HepG2 (cell line): ENCODE data around the gene UBXN1. TPM values are rescaled to one million over a fixed set of nuclear protein-coding genes. Genes with fewer than 3 reads are reported as not detected.
"Not testable (repeated sequence)": the region's sequence is repeated elsewhere in the genome, so short reads cannot be mapped to it uniquely, and the experiment has no call there.

ENCODE experiments used
- ATAC-seq: fragments of 200-7000 bp; cut with Tn5 transposase; 3 replicates; pipeline ENCODE4 v1.9.1; 2020; ENCODE audit warnings: mild to moderate bottlenecking, moderate library complexity
- BruUV-seq: library from RNA; stranded (reverse); fragments of 400-500 nt; replicated peaks from 2 replicates; lab custom pipeline; 2021; lab: Mats Ljungman, UMichigan
- CTCF ChIA-PET: fragments of 300-600 bp; formaldehyde crosslinking; extraction: SDS; loops from one replicate; lab custom pipeline; 2021; ENCODE audit warnings: low total read pairs, inconsistent platforms, low intra/inter-chr PET ratio; lab: Yijun Ruan, JAX
- POLR2A ChIA-PET: fragments of 350-600 bp; sonication (Branson Sonifier 250); formaldehyde crosslinking; loops from one replicate; lab custom pipeline; 2020; ENCODE audit warnings: antibody characterized with exemption, inconsistent platforms; lab: Yijun Ruan, JAX
- DNase-seq: peaks from one replicate; pipeline ENCODE4 v3.0.0-alpha.2; 2015; ENCODE audit warnings: low spot score
- FAIRE-seq: peaks from 3 replicates; lab custom pipeline; 2011; peaks lifted over from hg19 to GRCh38; lab: Jason Lieb, UNC
- H2AFZ ChIP-seq: one replicate; pipeline ENCODE4 v1.6.1; 2011; ENCODE audit warnings: low read length, inconsistent platforms
- H3K27ac ChIP-seq: fragments of 300-600 bp; 3 replicates; pipeline ENCODE4 v1.8.0; 2011; ENCODE audit warnings: mixed run types, mild to moderate bottlenecking, mixed read lengths, low read length, inconsistent platforms; ENCODE audit not compliant: insufficient read depth; ENCODE audit errors: extremely low read length
- H3K27me3 ChIP-seq, 2 experiments: fragments of 200-600 bp in 1 of 2; 2 replicates in 1 of 2; 3 replicates in 1 of 2; pipeline versions ENCODE4 v1.6.0 to v1.8.0; 2011; ENCODE audit warnings: low read length in 2 of 2, mild to moderate bottlenecking in 2 of 2, moderate library complexity in 2 of 2, inconsistent platforms in 1 of 2; ENCODE audit not compliant: insufficient read depth in 2 of 2, control insufficient read depth in 1 of 2
- H3K36me3 ChIP-seq, 2 experiments: fragments of 200-600 bp in 1 of 2; replicated peaks in 1 of 2; 2 replicates in 1 of 2; 3 replicates in 1 of 2; pipeline versions ENCODE4 v1.5.1 to v1.8.0; 2011; ENCODE audit warnings: low read length in 2 of 2, inconsistent platforms in 1 of 2; ENCODE audit not compliant: insufficient read depth in 2 of 2, control insufficient read depth in 1 of 2
- H3K4me1 ChIP-seq: 2 replicates; pipeline ENCODE4 v1.5.1; 2012; ENCODE audit warnings: low read length, inconsistent platforms; ENCODE audit not compliant: insufficient read depth
- H3K4me2 ChIP-seq: 2 replicates; pipeline ENCODE4 v1.6.0; 2011; ENCODE audit warnings: low read depth, low read length, inconsistent platforms
- H3K4me3 ChIP-seq, 3 experiments: fragments of 200-600 bp in 1 of 3; sonication (generic), shearing (Covaris generic) in 1 of 3; replicated peaks in 1 of 3; 2 replicates each; pipeline ENCODE4 v1.5.1; 2011 to 2016; ENCODE audit warnings: low read length in 3 of 3, inconsistent platforms in 2 of 3, low read depth in 2 of 3, mild to moderate bottlenecking in 2 of 3, control low read depth in 1 of 3, mixed read lengths in 1 of 3; ENCODE audit not compliant: insufficient read depth in 1 of 3
- H3K79me2 ChIP-seq: one replicate; pipeline ENCODE4 v1.6.1; 2011; ENCODE audit warnings: low read length, inconsistent platforms; ENCODE audit not compliant: insufficient read depth
- H3K9ac ChIP-seq: 2 replicates; pipeline ENCODE4 v1.6.0; 2011; ENCODE audit warnings: mild to moderate bottlenecking, low read depth, low read length, inconsistent platforms; ENCODE audit not compliant: insufficient read depth
- H3K9me3 ChIP-seq: 2 replicates; pipeline ENCODE4 v1.5.1; 2012; ENCODE audit warnings: mild to moderate bottlenecking, low read length
- H4K20me1 ChIP-seq: 2 replicates; pipeline ENCODE4 v1.6.0; 2011; ENCODE audit warnings: inconsistent platforms, mild to moderate bottlenecking, low read length, moderate library complexity; ENCODE audit not compliant: insufficient read depth
- CREB1 ChIP-seq, 2 experiments: fragments of 450-650 bp in 1 of 2; IDR thresholded peaks; 2 replicates each; pipeline ENCODE4 v1.6.1; 2016 to 2017; ENCODE audit warnings: control low read depth in 1 of 2, mild to moderate bottlenecking in 1 of 2, missing compliant biosample characterization in 1 of 2, missing genetic modification characterization in 1 of 2
- ELF3 ChIP-seq: IDR thresholded peaks from 2 replicates; pipeline ENCODE4 v1.6.1; 2016; ENCODE audit warnings: missing genetic modification reagents, missing compliant biosample characterization
- KDM2A ChIP-seq: sonication (generic); formaldehyde crosslinking; IDR thresholded peaks from 2 replicates; pipeline ENCODE4 v1.4.0; 2020; ENCODE audit warnings: low read depth, missing genetic modification reagents, borderline replicate concordance
- NFE2L1 ChIP-seq: sonication (generic); formaldehyde crosslinking; IDR thresholded peaks from 2 replicates; pipeline ENCODE4 v1.4.0; 2020; ENCODE audit warnings: missing genetic modification reagents, mild to moderate bottlenecking, borderline replicate concordance
- POGZ ChIP-seq: sonication (generic); formaldehyde crosslinking; IDR thresholded peaks from 2 replicates; pipeline ENCODE4 v1.4.0; 2020; ENCODE audit warnings: mild to moderate bottlenecking, missing genetic modification reagents
- RXRA ChIP-seq: sonication (generic); formaldehyde crosslinking; IDR thresholded peaks from 2 replicates; pipeline ENCODE4 v1.5.1; 2020; ENCODE audit warnings: missing genetic modification reagents
- SOX6 ChIP-seq, 2 experiments: fragments of 450-650 bp in 1 of 2; sonication (generic) in 1 of 2; formaldehyde crosslinking in 1 of 2; IDR thresholded peaks; 2 replicates each; pipeline versions ENCODE4 v1.4.0 to v1.6.1; 2017 to 2020; ENCODE audit warnings: antibody characterized with exemption in 1 of 2, mild to moderate bottlenecking in 1 of 2, missing genetic modification reagents in 1 of 2
- ZNF232 ChIP-seq: sonication (generic); formaldehyde crosslinking; IDR thresholded peaks from 2 replicates; pipeline ENCODE4 v1.4.0; 2020; ENCODE audit warnings: missing genetic modification reagents, borderline replicate concordance
- WGBS: methylation state at CpG from one replicate; pipeline ENCODE4 v1.1.6; 2017; ENCODE audit warnings: low lambda C conversion rate; 5-methylcytosine and 5-hydroxymethylcytosine counted together
- in situ Hi-C: cut with HindIII; loops from 2 replicates; pipeline ENCODE4 v1.10.0; 2017; ENCODE audit warnings: low pct_unique_long_range_greater_than_20kb; ENCODE audit not compliant: extremely low pct_ligation_motif_present
- intact Hi-C: fragments of 100-400 bp; cut with micrococcal nuclease; formaldehyde crosslinking; loops from one replicate; pipeline ENCODE4 v1.10.0; 2022; ENCODE audit not compliant: unreplicated experiment
- polyA plus RNA-seq, 8 experiments: library from polyadenylated mRNA; depleted of rRNA in 3 of 8; stranded (reverse) in 7 of 8; unstranded in 1 of 8; fragments of >200 nt; fragmentation: Illumina TruSeq in 4 of 8; extraction: Trizol in 4 of 8; gene quantifications; 2 replicates each; pipeline versions ENCODE4 v1.2.1 to v1.2.3, GENCODE V29; 2011 to 2016; ENCODE audit warnings: low read depth in 4 of 8, missing spikeins in 1 of 8, mixed read lengths in 1 of 8; ENCODE audit not compliant: insufficient read depth in 1 of 8
- total RNA-seq, 5 experiments: library from RNA; depleted of rRNA; stranded (reverse); fragments of >200 nt; fragmentation: Illumina TruSeq; extraction: Trizol; gene quantifications; 2 replicates each; pipeline ENCODE4 v1.2.3, GENCODE V29; 2016; ENCODE audit warnings: low read depth in 1 of 5

UBXN1 gene
- total and polyA plus RNA-seq, 2 of the 13 experiments (the other 11 are each of a cell fraction or from before 2014, with no cell fraction given) = 47.5 to 52.4 TPM

- TF ChIP-seq POGZ (CRISPR knock-in tag) (peak; percentile 39; the same call in 1 of the 2 replicates), RXRA (CRISPR knock-in tag) (peak; percentile 14; the same call in 1 of the 2 replicates), ZNF232 (CRISPR knock-in tag) (peak; percentile 48; the same call in 1 of the 2 replicates), CREB1 (IDR thresholded peaks at IDR 0.05) (0 out of 2 replicates have a peak, but pooled peaks have one; percentile 26), CREB1 (CRISPR knock-in tag; IDR thresholded peaks at IDR 0.05) (no peak), KDM2A (CRISPR knock-in tag) (peak; percentile 100), ELF3 (peak; percentile 28; the same call in 1 of the 2 replicates)
- TF ChIP-seq, all 625 proteins: peak for 123
Measured at GRCh38 chr11:62705880-62706849, 27.3 kb upstream of the UBXN1 start (continued).

DNA sequence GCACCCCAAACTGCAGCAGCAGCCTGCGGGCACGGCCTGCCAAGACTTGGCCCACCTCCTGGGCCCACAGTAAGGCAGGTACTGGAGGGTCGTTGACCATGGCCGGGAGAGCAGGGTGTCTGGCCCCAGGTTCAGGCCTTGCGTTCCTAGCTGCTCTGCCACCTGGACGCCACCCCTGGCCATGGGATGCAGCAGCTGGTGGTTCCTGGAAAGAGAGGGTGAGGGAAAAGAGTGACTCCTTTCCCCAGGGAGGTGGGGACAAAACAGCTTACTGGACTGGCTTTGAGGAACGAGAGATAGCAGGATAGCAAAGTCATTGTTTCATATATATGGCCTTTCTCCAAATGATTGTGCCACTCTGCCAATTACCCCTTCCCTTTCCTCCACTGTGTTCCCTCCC is 26.5 kb upstream of the UBXN1 start:
- in situ Hi-C loops = loop anchor here (10.0 kb wide), 1 partner anchor 311 kb away; no protein-coding TSS in a partner anchor
- peak overlapping the region; percentile 70 to 86 (median 80) for H3K4me3 ChIP-seq
- peak overlapping the region; percentile 78 for H3K9ac ChIP-seq
- H3K4me1 ChIP-seq = peaks cover 18% of the 10 kb centered on the region
- H3K79me2 ChIP-seq = no peaks in the 10 kb centered on the region
- no peaks in the 10 kb centered on the region for H3K9me3 ChIP-seq
- ATAC-seq (no peak; the same call in 2 of the 3 replicates), DNase-seq (no peak), FAIRE-seq (no peak)
- peak overlapping the region; percentile 99 for H3K4me2 ChIP-seq
- POLR2A ChIA-PET = interaction anchor here (0.8 to 4.3 kb wide), 13 partner anchors 22 to 136 kb away, joined by 3 to 27 read pairs (median 8); partner anchors contain the start of genes B3GAT3, C11orf98, CSKMT and HNRNPUL2
- 60% methylated on average over 7 of the region's 7 CpGs for WGBS
- intact Hi-C loops = no loop called here
- H4K20me1 ChIP-seq = peaks cover 6% of the 10 kb centered on the region; the same call in 1 of the 2 replicates
- CTCF ChIA-PET = no interaction called here
- H3K27ac ChIP-seq = peak overlapping the region; percentile 69
- TF ChIP-seq NFE2L1 (CRISPR knock-in tag) = 0 out of 2 replicates have a peak, but pooled peaks have one; percentile 65
- TF ChIP-seq SOX6 (IDR thresholded peaks at IDR 0.05) = no peak
- no peak for TF ChIP-seq SOX6 (CRISPR knock-in tag; IDR thresholded peaks at IDR 0.05)
- peaks cover 7 to 24% of the 10 kb centered on the region in 2 experiments for H3K36me3 ChIP-seq
- BruUV-seq = no TSS peak
- H3K27me3 ChIP-seq = no peaks in the 10 kb centered on the region
- H2AFZ ChIP-seq = no peak overlapping the region

DNA sequence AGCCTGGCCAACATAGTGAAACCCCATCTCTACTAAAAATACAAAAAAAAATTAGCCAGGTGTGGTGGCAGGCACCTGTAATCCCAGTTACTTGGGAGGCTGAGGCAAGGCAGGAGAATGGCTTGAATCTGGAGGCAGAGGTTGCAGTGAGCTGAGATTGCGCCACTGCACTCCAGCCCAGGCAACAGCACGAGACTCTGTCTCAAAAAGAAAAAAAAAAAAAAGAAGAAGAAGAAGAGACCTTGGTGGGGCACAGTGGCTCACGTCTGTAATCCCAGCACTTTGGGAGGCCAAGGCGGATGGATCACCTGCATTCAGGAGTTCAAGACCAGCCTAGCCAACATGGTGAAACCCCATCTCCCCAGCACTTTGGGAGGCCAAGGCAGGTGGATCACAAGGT is 25.0 kb upstream of the UBXN1 start:
- peaks cover 18% of the 10 kb centered on the region for H3K4me1 ChIP-seq
- H3K4me2 ChIP-seq, H4K20me1 ChIP-seq, H3K4me3 ChIP-seq, H3K9ac ChIP-seq, CTCF ChIA-PET, H3K27ac ChIP-seq, H2AFZ ChIP-seq, FAIRE-seq, H3K27me3 ChIP-seq, BruUV-seq, POLR2A ChIA-PET, DNase-seq, H3K79me2 ChIP-seq, intact Hi-C loops, ATAC-seq, H3K9me3 ChIP-seq: not testable (repeated sequence)
- 98% methylated on average over 4 of the region's 4 CpGs for WGBS
- in situ Hi-C loops = loop anchor here (10.0 kb wide), 1 partner anchor 309 kb away; no protein-coding TSS in a partner anchor
- H3K36me3 ChIP-seq = peaks cover 5 to 13% of the 10 kb centered on the region in 2 experiments
